Measurements from ENCODE around the gene PPP1R37. TPM values are rescaled to one million over a fixed set of nuclear protein-coding genes. Genes with fewer than 3 reads are reported as not detected.
"Not testable (repeated sequence)": the region's sequence is repeated elsewhere in the genome, so short reads cannot be mapped to it uniquely, and the experiment has no call there.

PPP1R37 gene
- polyA plus RNA-seq, 4 donors = 19.4 to 36.6 (median 32.4) TPM

GRCh38 chr19:45107621-45108150 lies 14.7 kb downstream of the PPP1R37 start:
- no peak for DNase-seq (ENCODE audit: low read depth in 4 of 4, low spot score in 2 of 4)

- no peak for DNase-seq (ENCODE audit: low read depth in 4 of 4, low spot score in 2 of 4)
Observed at GRCh38 chr19:45110851-45111266, 17.9 kb downstream of the PPP1R37 start.

- DNase-seq (ENCODE audit: low read depth in 4 of 4, low spot score in 2 of 4) = no peak
Observed at GRCh38 chr19:45112111-45112827, 19.3 kb downstream of the PPP1R37 start.

GRCh38 chr19:45113628-45114027 lies 20.6 kb downstream of the PPP1R37 start:
- DNase-seq (ENCODE audit: low read depth in 4 of 4, low spot score in 2 of 4) = no peak

GRCh38 chr19:45114116-45114515 lies 21.1 kb downstream of the PPP1R37 start:
- DNase-seq (ENCODE audit: low read depth in 4 of 4, low spot score in 2 of 4) = no peak

- DNase-seq (ENCODE audit: low read depth in 4 of 4, low spot score in 2 of 4) = no peak
Observed at GRCh38 chr19:45115809-45116615, 23.0 kb downstream of the PPP1R37 start.

GRCh38 chr19:45117167-45117594 lies 24.2 kb downstream of the PPP1R37 start:
- no peak for DNase-seq (ENCODE audit: low read depth in 4 of 4, low spot score in 2 of 4)

- no peak for DNase-seq (ENCODE audit: low read depth in 4 of 4, low spot score in 2 of 4)
Observed at GRCh38 chr19:45117671-45118070, 24.7 kb downstream of the PPP1R37 start.

- no peak for DNase-seq (ENCODE audit: low read depth in 4 of 4, low spot score in 2 of 4)
Observed at GRCh38 chr19:45118106-45118505, 25.1 kb downstream of the PPP1R37 start.

- not testable (repeated sequence) for DNase-seq (ENCODE audit: low read depth in 4 of 4, low spot score in 2 of 4)
Observed at GRCh38 chr19:45118591-45119355, 25.8 kb downstream of the PPP1R37 start.

- DNase-seq (ENCODE audit: low read depth in 4 of 4, low spot score in 2 of 4) = no peak
Observed at GRCh38 chr19:45119582-45119981, 26.6 kb downstream of the PPP1R37 start.

GRCh38 chr19:45121827-45122345 lies 28.9 kb downstream of the PPP1R37 start:
- no peak for DNase-seq (ENCODE audit: low read depth in 4 of 4, low spot score in 2 of 4)

- DNase-seq (ENCODE audit: low read depth in 4 of 4, low spot score in 2 of 4) = no peak
Observed at GRCh38 chr19:45122832-45123231, 29.9 kb downstream of the PPP1R37 start.

- no peak for DNase-seq (ENCODE audit: low read depth in 4 of 4, low spot score in 2 of 4)
Observed at GRCh38 chr19:45123440-45123850, 30.5 kb downstream of the PPP1R37 start.

GRCh38 chr19:45124021-45124420 lies 31.0 kb downstream of the PPP1R37 start:
- no peak for DNase-seq (ENCODE audit: low read depth in 4 of 4, low spot score in 2 of 4)

GRCh38 chr19:45125360-45125759 lies 32.4 kb downstream of the PPP1R37 start:
- DNase-seq (ENCODE audit: low read depth in 4 of 4, low spot score in 2 of 4) = no peak

GRCh38 chr19:45125975-45126493 lies 33.1 kb downstream of the PPP1R37 start:
- DNase-seq (ENCODE audit: low read depth in 4 of 4, low spot score in 2 of 4) = peak in 1 of 4 donors; percentile 51

GRCh38 chr19:45126654-45127053 lies 33.7 kb downstream of the PPP1R37 start:
- no peak for DNase-seq (ENCODE audit: low read depth in 4 of 4, low spot score in 2 of 4)

- DNase-seq (ENCODE audit: low read depth in 4 of 4, low spot score in 2 of 4) = no peak
Observed at GRCh38 chr19:45128146-45128545, 35.2 kb downstream of the PPP1R37 start.

GRCh38 chr19:45128806-45129205 lies 35.8 kb downstream of the PPP1R37 start:
- DNase-seq (ENCODE audit: low read depth in 4 of 4, low spot score in 2 of 4) = no peak
